ENCODE measurements around the gene CAPSL.

GRCh38 chr5:35894131-35894530 lies 44.3 kb downstream of the CAPSL start:
- TF ChIP-seq, protein P1, sequence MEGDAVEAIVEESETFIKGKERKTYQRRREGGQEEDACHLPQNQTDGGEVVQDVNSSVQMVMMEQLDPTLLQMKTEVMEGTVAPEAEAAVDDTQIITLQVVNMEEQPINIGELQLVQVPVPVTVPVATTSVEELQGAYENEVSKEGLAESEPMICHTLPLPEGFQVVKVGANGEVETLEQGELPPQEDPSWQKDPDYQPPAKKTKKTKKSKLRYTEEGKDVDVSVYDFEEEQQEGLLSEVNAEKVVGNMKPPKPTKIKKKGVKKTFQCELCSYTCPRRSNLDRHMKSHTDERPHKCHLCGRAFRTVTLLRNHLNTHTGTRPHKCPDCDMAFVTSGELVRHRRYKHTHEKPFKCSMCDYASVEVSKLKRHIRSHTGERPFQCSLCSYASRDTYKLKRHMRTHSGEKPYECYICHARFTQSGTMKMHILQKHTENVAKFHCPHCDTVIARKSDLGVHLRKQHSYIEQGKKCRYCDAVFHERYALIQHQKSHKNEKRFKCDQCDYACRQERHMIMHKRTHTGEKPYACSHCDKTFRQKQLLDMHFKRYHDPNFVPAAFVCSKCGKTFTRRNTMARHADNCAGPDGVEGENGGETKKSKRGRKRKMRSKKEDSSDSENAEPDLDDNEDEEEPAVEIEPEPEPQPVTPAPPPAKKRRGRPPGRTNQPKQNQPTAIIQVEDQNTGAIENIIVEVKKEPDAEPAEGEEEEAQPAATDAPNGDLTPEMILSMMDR (conservative IDR thresholded peaks at IDR 0.05 in 1 of 2, IDR thresholded peaks at IDR 0.05 in 1 of 2; ENCODE audit: extremely low read depth in 1 of 2, insufficient read depth in 1 of 2, low read depth in 1 of 2, low read length in 2 of 2), result no peak
- TF ChIP-seq EZH2 (IDR thresholded peaks at IDR 0.05; ENCODE audit: borderline replicate concordance, low read length), result no peak

All from mammary epithelial cell (primary cell).